Spleen (tissue), 7 donors: ENCODE measurements around the gene DHRSX.

Experiments used
- CTCF ChIP-seq, 11 experiments: fragments of 200-600 bp in 7 of 11; fragments of 450-650 bp in 4 of 11; sonication (generic) in 4 of 11; IDR thresholded peaks in 8 of 11; conservative IDR thresholded peaks in 3 of 11; 1 replicate in 7 of 11; 2 replicates in 4 of 11; pipeline versions ENCODE4 v1.4.0 to v1.8.0; 2016 to 2021; ENCODE audit warnings: antibody characterized with exemption in 11 of 11, inconsistent platforms in 4 of 11, mild to moderate bottlenecking in 1 of 11
- POLR2A ChIP-seq, 3 donors: fragments of 450-650 bp; IDR thresholded peaks; one replicate each; pipeline ENCODE4 v1.5.1; 2017; ENCODE audit warnings: antibody characterized with exemption in 3 of 3, mild to moderate bottlenecking in 1 of 3
- POLR2AphosphoS5 ChIP-seq, 3 donors: sonication (generic); formaldehyde crosslinking; IDR thresholded peaks; one replicate each; pipeline ENCODE4 v1.5.1; 2017; ENCODE audit warnings: antibody characterized with exemption in 3 of 3
- donor health status: DM: no; HTN: no; CAD: no; lungs with moderate emphysema.
- donor health status: DM: no; HTN: no; CAD: no.
- donor health status: DM: no; HTN: no; CAD: no.

DNA sequence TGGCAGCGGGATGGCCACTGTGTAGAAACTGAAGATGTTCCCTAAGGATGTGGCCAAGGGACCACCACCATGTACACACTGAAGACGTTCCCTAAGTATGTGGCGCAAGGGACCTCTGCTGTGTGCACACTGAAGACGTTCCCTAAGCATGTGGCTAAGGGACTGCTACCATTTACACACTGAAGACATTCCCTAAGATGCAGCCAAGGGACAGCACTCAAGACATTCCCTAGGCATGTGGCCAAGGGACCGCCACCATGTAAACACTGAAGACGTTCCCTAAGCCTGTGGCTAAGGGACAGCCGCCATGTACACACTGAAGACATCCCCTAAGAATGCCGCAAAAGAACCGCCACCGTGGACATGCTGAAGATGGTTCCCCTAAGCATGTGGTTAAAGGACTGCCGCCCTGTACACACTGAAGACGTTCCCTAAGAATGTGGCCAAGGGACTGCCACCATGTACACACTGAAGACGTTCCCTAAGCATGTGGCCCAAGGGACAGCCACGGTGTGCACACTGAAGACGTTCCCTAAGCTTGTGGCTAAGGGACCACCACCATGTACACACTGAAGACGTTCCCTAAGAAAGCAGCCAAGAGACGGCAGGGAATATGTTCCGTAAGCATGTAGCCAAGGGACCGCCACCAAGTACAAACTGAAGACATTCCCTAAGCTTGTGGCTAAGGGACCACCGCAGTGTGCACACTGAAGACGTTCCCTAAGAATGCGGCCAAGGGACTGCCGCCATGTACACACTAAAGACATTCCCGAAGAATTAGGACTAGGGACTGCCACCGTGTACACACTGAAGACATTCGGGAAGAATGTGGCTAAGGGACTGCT lies 43.3 kb downstream of the DHRSX start:
- TF ChIP-seq CTCF (IDR thresholded peaks at IDR 0.05 in 8 of 11, conservative IDR thresholded peaks at IDR 0.05 in 3 of 11) (no peak), POLR2A (IDR thresholded peaks at IDR 0.05) (no peak), POLR2AphosphoS5 (IDR thresholded peaks at IDR 0.05) (no peak)
